Calu3 (cell line): ENCODE measurements around the gene SF3A2. TPM values are rescaled to one million over a fixed set of nuclear protein-coding genes. Genes with fewer than 3 reads are reported as not detected.
A peak's percentile ranks its signal among the peaks of the same experiment; 100 is the strongest.

Experiments
- BruUV-seq: library from RNA; stranded (reverse); fragments of 400-500 nt; replicated peaks from 2 replicates; lab custom pipeline; 2021; lab: Mats Ljungman, UMichigan
- CTCF ChIA-PET: fragments of 300-600 bp; sonication (Branson Sonifier 250); formaldehyde crosslinking; loops from one replicate; lab custom pipeline; 2022; ENCODE audit warnings: antibody characterized with exemption; lab: Charles Lee
- DNase-seq: peaks from one replicate; pipeline ENCODE4 v3.0.0; 2022
- H3K27ac Mint-ChIP-seq: one replicate; pipeline ENCODE4 v1.8.0; 2022; ENCODE audit warnings: mixed read lengths; ENCODE audit not compliant: unreplicated experiment
- H3K27me3 Mint-ChIP-seq: one replicate; pipeline ENCODE4 v1.8.0; 2022; ENCODE audit warnings: mixed read lengths; ENCODE audit not compliant: unreplicated experiment
- H3K36me3 Mint-ChIP-seq: one replicate; pipeline ENCODE4 v1.8.0; 2022; ENCODE audit warnings: mild to moderate bottlenecking, moderate library complexity, mixed read lengths; ENCODE audit not compliant: insufficient read depth, unreplicated experiment
- H3K4me1 Mint-ChIP-seq: one replicate; pipeline ENCODE4 v1.8.0; 2022; ENCODE audit warnings: mild to moderate bottlenecking, low read depth, mixed read lengths; ENCODE audit not compliant: unreplicated experiment
- H3K4me3 Mint-ChIP-seq: one replicate; pipeline ENCODE4 v1.8.0; 2022; ENCODE audit warnings: mild to moderate bottlenecking, low read depth, moderate library complexity, mixed read lengths; ENCODE audit not compliant: unreplicated experiment
- H3K9me3 Mint-ChIP-seq: one replicate; pipeline ENCODE4 v1.8.0; 2022; ENCODE audit warnings: low read depth, mixed read lengths; ENCODE audit not compliant: unreplicated experiment
- intact Hi-C: fragments of 100-400 bp; cut with micrococcal nuclease; formaldehyde crosslinking; loops from one replicate; pipeline ENCODE4 v1.10.0; 2022; ENCODE audit not compliant: unreplicated experiment
- total RNA-seq: library from RNA; stranded (reverse); gene quantifications from 2 replicates; pipeline ENCODE4 v1.2.3, GENCODE V29; 2022
- TF ChIP-seq, protein P1 (sequence below): fragments of 200-600 bp; IDR thresholded peaks from one replicate; pipeline ENCODE4 v1.8.0; 2022; ENCODE audit warnings: antibody characterized with exemption; ENCODE audit not compliant: unreplicated experiment

SF3A2 gene
- total RNA-seq, 1 experiment from 2014 or later, result 83.6 TPM

DNA sequence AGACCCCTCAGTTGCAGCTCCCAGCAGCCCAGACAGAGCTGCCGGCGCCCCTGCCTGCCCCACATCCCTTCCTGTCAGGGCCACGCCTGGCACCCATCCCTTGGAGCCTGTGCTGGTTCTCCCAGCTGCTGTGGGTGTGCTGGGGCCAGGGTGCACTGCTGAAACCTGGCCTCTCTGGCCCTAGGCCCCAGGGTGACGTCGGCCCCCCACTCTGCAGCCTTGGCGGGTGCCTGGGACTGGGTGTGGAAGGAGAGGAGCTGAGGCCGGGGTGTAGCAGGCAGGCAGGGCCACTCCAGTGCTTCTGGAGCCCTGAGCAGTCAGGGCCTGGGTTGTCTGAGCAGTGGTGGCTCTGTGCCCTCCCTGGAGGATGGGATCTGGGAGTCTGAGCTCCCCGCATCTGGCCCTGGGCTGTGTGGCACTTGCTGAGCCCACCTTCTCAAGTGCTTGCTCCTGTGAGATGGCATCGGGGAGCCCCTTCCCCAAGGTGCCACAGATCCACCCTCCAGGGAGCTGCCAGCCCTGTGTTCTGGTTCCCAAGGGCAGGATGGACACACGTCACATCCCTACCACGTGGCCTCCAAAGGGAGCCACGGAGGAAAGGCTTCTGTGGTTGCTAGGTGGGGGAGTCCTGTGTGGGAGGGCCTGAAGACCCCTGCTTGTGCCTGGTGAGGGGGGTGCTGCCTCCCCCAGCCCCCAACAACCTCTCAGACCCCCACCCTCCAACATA, 5.7 kb upstream of the SF3A2 start:
- no TSS peak for BruUV-seq
- Mint-ChIP-seq H3K36me3 (peaks cover 60% of the 10 kb centered on the region), H3K4me3 (no peak overlapping the region), H3K4me1 (no peaks in the 10 kb centered on the region), H3K27ac (no peak overlapping the region), H3K9me3 (no peaks in the 10 kb centered on the region), H3K27me3 (no peaks in the 10 kb centered on the region)
- CTCF ChIA-PET, result interaction anchor here (0.6 to 1.1 kb wide), 4 partner anchors 73 to 238 kb away, joined by 3 to 5 read pairs (median 4); no protein-coding TSS in a partner anchor
- intact Hi-C loops, result loop anchor here (10.0 kb wide), 1 partner anchor 76 kb away; the partner anchor contains the start of gene AP3D1
- TF ChIP-seq, protein P1, sequence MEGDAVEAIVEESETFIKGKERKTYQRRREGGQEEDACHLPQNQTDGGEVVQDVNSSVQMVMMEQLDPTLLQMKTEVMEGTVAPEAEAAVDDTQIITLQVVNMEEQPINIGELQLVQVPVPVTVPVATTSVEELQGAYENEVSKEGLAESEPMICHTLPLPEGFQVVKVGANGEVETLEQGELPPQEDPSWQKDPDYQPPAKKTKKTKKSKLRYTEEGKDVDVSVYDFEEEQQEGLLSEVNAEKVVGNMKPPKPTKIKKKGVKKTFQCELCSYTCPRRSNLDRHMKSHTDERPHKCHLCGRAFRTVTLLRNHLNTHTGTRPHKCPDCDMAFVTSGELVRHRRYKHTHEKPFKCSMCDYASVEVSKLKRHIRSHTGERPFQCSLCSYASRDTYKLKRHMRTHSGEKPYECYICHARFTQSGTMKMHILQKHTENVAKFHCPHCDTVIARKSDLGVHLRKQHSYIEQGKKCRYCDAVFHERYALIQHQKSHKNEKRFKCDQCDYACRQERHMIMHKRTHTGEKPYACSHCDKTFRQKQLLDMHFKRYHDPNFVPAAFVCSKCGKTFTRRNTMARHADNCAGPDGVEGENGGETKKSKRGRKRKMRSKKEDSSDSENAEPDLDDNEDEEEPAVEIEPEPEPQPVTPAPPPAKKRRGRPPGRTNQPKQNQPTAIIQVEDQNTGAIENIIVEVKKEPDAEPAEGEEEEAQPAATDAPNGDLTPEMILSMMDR, result no peak
- no peak for DNase-seq

DNA sequence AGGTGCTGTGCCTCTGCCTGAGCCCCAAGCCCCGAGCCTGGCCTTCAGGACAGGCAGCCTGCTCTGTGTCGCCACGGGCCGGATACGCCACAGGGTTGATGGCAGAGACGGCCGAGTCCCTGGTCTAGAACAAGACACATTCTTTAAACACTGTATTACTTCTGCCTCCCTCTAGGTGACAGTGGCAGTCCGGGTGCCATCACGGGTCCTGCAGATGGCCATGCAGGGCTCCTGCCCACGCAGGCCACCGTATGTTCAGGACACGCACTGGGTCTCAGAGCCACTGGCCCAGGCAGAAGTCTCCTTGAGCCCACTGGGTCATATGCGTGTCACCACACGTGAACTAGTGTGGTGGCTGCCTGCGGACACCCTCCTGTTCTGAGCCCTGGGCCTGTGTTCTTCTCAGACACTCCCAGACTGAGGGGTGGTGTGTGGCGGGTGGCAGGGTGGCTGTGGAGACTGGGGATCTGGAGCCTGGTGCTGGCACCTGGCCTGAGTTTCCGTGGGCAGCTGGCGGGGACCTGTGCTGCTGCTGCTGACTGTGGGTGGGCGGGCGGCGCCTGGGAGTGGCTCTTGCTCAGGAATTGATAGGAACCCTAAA, 4.9 kb upstream of the SF3A2 start:
- TF ChIP-seq, protein P1, result no peak
- BruUV-seq, result no TSS peak
- DNase-seq, result peak; percentile 15
- CTCF ChIA-PET, result interaction anchor here (0.6 to 0.7 kb wide), 3 partner anchors 74 to 237 kb away, joined by 3 to 4 read pairs (median 4); no protein-coding TSS in a partner anchor
- Mint-ChIP-seq H3K4me3 (no peak overlapping the region), H3K27me3 (no peaks in the 10 kb centered on the region), H3K36me3 (peaks cover 67% of the 10 kb centered on the region), H3K27ac (no peak overlapping the region), H3K9me3 (no peaks in the 10 kb centered on the region), H3K4me1 (no peaks in the 10 kb centered on the region)
- intact Hi-C loops, result loop anchor here (10.0 kb wide), 1 partner anchor 77 kb away; the partner anchor contains the start of gene AP3D1

DNA sequence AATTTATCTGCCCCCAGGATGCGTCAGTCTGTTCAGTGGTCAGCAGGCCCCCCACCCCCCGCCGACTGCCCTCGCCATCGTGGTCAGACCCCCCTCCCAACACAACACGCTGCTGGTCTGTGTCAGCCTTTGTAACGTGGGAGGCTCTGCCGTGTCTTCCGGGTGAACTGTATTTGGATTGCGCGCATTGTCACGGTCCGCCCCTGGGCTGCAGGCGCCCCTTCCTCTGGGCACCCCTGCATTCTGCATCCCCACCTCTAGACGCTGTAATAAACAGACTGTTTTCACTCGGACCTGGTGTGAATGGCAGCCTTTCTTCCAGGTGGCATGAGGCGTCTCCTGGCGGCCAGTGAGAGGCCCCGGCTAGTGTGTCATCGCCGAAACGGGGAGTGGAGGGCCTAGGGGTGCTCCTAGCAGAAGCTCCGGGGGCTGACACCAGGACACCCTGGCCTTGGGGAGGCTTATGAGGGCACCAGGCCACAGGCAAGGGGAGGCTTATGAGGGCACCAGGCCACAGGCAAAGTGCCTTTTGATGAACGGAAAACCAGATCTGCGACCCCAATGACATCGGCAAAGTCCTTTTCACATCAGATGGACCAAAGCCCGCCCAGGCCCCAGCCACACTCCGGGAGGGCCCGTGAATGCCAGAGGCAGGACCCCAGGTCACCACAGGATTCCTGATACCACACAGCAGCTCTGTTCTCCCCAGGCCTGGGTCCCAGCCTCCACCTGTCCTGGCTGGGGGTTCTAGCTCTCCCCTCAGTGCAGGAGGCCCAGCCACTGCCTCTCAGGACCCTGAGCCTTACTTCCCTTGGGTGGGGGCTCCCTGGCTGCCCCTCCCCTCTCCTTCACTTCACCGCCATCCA, 4.1 kb upstream of the SF3A2 start:
- no peaks in the 10 kb centered on the region for H3K4me1 Mint-ChIP-seq
- no peak for DNase-seq
- no TSS peak for BruUV-seq
- no peaks in the 10 kb centered on the region for H3K27me3 Mint-ChIP-seq
- H3K27ac Mint-ChIP-seq, result no peak overlapping the region
- CTCF ChIA-PET, result interaction anchor here (0.5 kb wide), 1 partner anchor 405 kb away, joined by 4 read pairs; no protein-coding TSS in a partner anchor
- intact Hi-C loops, result loop anchor here (10.0 kb wide), 1 partner anchor 78 kb away; the partner anchor contains the start of gene AP3D1
- TF ChIP-seq, protein P1, result no peak
- no peaks in the 10 kb centered on the region for H3K9me3 Mint-ChIP-seq
- H3K4me3 Mint-ChIP-seq, result no peak overlapping the region
- H3K36me3 Mint-ChIP-seq, result peaks cover 73% of the 10 kb centered on the region

DNA sequence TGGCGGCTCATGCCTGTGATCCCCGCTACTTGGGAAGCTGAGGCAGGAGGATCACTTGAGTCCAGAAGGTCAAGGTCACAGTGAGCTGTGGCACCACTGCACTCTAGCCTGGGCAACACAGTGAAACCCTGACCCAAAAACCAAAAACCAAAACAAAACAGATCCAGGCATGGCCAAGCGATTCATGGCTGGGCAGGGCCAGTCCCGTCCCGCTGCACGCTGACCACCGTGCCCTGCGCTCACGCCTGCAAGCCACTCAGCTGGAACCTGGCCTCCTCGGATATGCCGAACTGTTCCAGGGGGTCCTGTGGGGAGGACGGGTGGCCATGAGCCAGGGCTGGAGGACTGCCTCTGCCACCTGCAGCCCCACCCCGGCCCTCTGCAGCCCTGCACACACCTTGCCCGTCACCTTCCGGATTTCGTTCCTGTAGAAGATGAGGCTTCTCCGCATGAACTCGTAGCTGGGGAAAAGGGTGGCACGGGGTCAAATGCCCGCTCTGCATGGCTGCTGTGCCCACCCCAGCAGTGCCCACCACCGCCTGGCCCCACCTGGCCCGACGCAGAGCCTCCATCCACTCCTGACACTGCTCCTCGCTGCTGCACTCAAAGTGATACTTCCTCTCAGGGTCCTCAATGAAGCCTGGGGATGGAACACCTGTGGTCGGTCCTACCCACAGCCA, 2.9 kb upstream of the SF3A2 start:
- intact Hi-C loops, result loop anchor here (10.0 kb wide), 1 partner anchor 79 kb away; the partner anchor contains the start of gene AP3D1
- CTCF ChIA-PET, result no interaction called here
- DNase-seq, result no peak
- no peaks in the 10 kb centered on the region for H3K9me3 Mint-ChIP-seq
- peaks cover 6% of the 10 kb centered on the region for H3K4me1 Mint-ChIP-seq
- H3K27me3 Mint-ChIP-seq, result no peaks in the 10 kb centered on the region
- no TSS peak for BruUV-seq
- H3K27ac Mint-ChIP-seq, result no peak overlapping the region
- H3K4me3 Mint-ChIP-seq, result peak overlapping the region; percentile 78
- H3K36me3 Mint-ChIP-seq, result peaks cover 82% of the 10 kb centered on the region
- TF ChIP-seq, protein P1, result no peak
